ENCODE data around the gene TMC7.

- TF ChIP-seq CTCF (conservative IDR thresholded peaks at IDR 0.05) (no peak), ZFX (IDR thresholded peaks at IDR 0.05) (no peak)
Observed at GRCh38 chr16:18936727-18937340, 46.9 kb upstream of the TMC7 start.
